Measurements from ENCODE around the gene DYNLT1. TPM values are rescaled to one million over a fixed set of nuclear protein-coding genes. Genes with fewer than 3 reads are reported as not detected.

The DYNLT1 gene
- total RNA-seq, 4 donors from 2014 or later, result 2.8 to 104 (median 75.5) TPM

DNA sequence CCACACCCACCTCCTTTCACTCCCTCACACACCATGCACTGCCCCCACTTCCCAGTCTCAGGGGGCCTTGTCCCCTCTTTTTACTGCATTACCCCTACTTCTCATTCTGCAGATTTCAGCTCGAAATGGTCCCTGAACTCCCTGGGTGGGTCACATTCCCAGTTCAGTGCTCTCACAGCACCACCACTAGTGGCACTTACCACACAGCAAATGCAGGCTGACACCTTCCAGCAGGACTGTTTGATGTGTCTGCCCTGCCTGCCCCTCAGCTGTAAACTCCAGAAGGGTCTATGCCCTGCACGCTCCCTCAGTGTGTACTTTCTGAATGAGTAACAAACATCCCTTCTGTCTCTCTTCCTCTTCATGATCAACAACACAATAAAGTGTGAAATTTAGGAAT is 4.0 kb downstream of the DYNLT1 start:
- no peaks in the 10 kb centered on the region for H3K27me3 ChIP-seq
- no peak for DNase-seq
- intact Hi-C loops (cut with DNase I; ENCODE audit: low total_unique reads) (no loop called here), in situ Hi-C loops (cut with MboI; ENCODE audit: low pct_ligation_motif_present in 1 of 4, low pct_unique_long_range_greater_than_20kb in 1 of 4, low sequenced_read_pairs in 3 of 4) (no loop called here)
- no peak overlapping the region for H3K4me3 ChIP-seq
- no peak overlapping the region for H3K27ac ChIP-seq
- 92 to 100% methylated on average over 1 to 2 of the region's 2 CpGs for WGBS, 2 donors (ENCODE audit: low coverage in 1 of 2)
- peaks cover 0 to 9% (median 4%) of the 10 kb centered on the region in 4 donors for H3K36me3 ChIP-seq
- TF ChIP-seq CTCF (IDR thresholded peaks at IDR 0.05) (no peak), EP300 (IDR thresholded peaks at IDR 0.05; ENCODE audit: low read depth) (no peak), POLR2AphosphoS5 (IDR thresholded peaks at IDR 0.05) (no peak), POLR2A (IDR thresholded peaks at IDR 0.05) (no peak)
- H3K4me1 ChIP-seq, result peaks cover 15 to 38% (median 28%) of the 10 kb centered on the region in 4 donors
- no peaks in the 10 kb centered on the region for H3K9me3 ChIP-seq

- no peaks in the 10 kb centered on the region for H3K9me3 ChIP-seq
- H3K36me3 ChIP-seq, result peaks cover 0 to 9% (median 4%) of the 10 kb centered on the region in 4 donors
- intact Hi-C loops (cut with DNase I; ENCODE audit: low total_unique reads) (no loop called here), in situ Hi-C loops (cut with MboI; ENCODE audit: low pct_ligation_motif_present in 1 of 4, low pct_unique_long_range_greater_than_20kb in 1 of 4, low sequenced_read_pairs in 3 of 4) (no loop called here)
- H3K4me1 ChIP-seq, result peaks cover 15 to 37% (median 28%) of the 10 kb centered on the region in 4 donors
- 90 to 100% methylated on average over 2 to 4 of the region's 5 CpGs for WGBS, 2 donors (ENCODE audit: low coverage in 1 of 2)
- no peak for TF ChIP-seq POLR2A (IDR thresholded peaks at IDR 0.05)
- TF ChIP-seq EP300 (IDR thresholded peaks at IDR 0.05; ENCODE audit: low read depth), result no peak
- no peak for TF ChIP-seq CTCF (IDR thresholded peaks at IDR 0.05)
- no peak for TF ChIP-seq POLR2AphosphoS5 (IDR thresholded peaks at IDR 0.05)
- H3K27ac ChIP-seq, result no peak overlapping the region
- H3K27me3 ChIP-seq, result no peaks in the 10 kb centered on the region
- H3K4me3 ChIP-seq, result no peak overlapping the region
- DNase-seq, result no peak
Measured at GRCh38 chr6:158639056-158639455, 5.5 kb downstream of the DYNLT1 start.

GRCh38 chr6:158638324-158638854 is 6.2 kb downstream of the DYNLT1 start:
- no peak overlapping the region for H3K27ac ChIP-seq
- no peaks in the 10 kb centered on the region for H3K9me3 ChIP-seq
- TF ChIP-seq CTCF (IDR thresholded peaks at IDR 0.05) (no peak), EP300 (IDR thresholded peaks at IDR 0.05; ENCODE audit: low read depth) (no peak), POLR2A (IDR thresholded peaks at IDR 0.05) (no peak), POLR2AphosphoS5 (IDR thresholded peaks at IDR 0.05) (no peak)
- in situ Hi-C loops (cut with MboI; ENCODE audit: low pct_ligation_motif_present in 1 of 4, low pct_unique_long_range_greater_than_20kb in 1 of 4, low sequenced_read_pairs in 3 of 4), result no loop called here
- peaks cover 0 to 9% (median 4%) of the 10 kb centered on the region in 4 donors for H3K36me3 ChIP-seq
- H3K4me3 ChIP-seq, result no peak overlapping the region
- 70 to 83% methylated on average over 2 to 3 of the region's 3 CpGs for WGBS, 2 donors (ENCODE audit: low coverage in 1 of 2)
- no peaks in the 10 kb centered on the region for H3K27me3 ChIP-seq
- peaks cover 14 to 34% (median 25%) of the 10 kb centered on the region in 4 donors for H3K4me1 ChIP-seq
- intact Hi-C loops (cut with DNase I; ENCODE audit: low total_unique reads), result no loop called here
- DNase-seq, result no peak

DNA sequence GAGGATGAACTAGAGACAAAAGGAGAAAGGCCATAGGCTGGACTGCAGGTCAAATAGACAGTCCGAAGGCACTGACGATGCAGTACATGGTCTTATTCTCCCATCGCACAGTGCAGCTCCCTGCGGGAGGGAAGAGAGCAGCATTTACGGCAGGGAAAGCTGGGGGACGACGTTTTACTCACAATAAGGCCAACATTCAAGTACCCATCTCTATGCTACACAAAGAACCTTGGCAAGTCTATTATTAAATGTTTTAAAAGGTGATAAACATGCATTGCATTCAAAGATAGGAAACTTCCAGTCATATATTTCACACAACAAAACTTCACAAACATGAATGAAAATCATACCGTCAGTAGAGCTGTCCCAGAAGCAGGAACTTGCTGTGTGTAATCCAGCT is 7.8 kb downstream of the DYNLT1 start:
- Histone ChIP-seq H3K27me3 (no peaks in the 10 kb centered on the region), H3K4me1 (peaks cover under 1 to 29% (median 13%) of the 10 kb centered on the region in 4 donors), H3K4me3 (no peak overlapping the region), H3K9me3 (no peaks in the 10 kb centered on the region), H3K27ac (no peak overlapping the region), H3K36me3 (peaks cover 0 to 16% (median 5%) of the 10 kb centered on the region in 4 donors)
- TF ChIP-seq POLR2AphosphoS5 (IDR thresholded peaks at IDR 0.05), result no peak
- TF ChIP-seq CTCF (IDR thresholded peaks at IDR 0.05), result no peak
- TF ChIP-seq EP300 (IDR thresholded peaks at IDR 0.05; ENCODE audit: low read depth), result no peak
- TF ChIP-seq POLR2A (IDR thresholded peaks at IDR 0.05), result no peak
- WGBS, 2 donors (ENCODE audit: low coverage in 1 of 2), result 90 to 93% methylated on average over 6 to 8 of the region's 8 CpGs
- in situ Hi-C loops (cut with MboI; ENCODE audit: low pct_ligation_motif_present in 1 of 4, low pct_unique_long_range_greater_than_20kb in 1 of 4, low sequenced_read_pairs in 3 of 4) (no loop called here), intact Hi-C loops (cut with DNase I; ENCODE audit: low total_unique reads) (no loop called here)
- no peak for DNase-seq
